ENCODE measurements around the gene CAPN14.

Gene CAPN14

DNA sequence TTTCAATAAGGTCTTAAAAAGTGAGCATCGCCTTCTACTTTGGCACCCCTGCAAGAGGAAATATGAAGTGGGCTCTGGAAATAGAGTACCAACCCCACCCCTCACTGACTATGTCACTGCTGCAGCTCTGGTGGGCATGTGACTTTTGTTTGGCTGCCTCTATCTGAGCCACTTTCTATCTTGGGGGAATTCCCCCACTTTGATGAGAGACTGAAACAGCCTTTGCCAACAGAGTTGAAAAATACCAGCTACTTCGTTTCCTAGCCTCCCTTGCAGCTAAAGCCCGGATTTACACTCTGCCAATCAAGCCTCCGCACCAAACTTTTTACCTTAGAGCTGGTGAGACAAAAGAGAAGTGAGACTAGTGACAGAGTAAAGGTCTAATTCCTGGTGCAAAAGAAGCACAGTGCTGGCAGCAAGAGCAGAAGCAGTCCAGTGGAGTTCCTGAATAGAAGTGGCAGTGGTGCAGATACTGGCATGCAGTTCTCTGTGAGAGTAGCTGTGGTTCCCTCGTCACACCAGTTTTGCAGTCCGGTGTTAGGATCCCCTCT, 67.1 kb downstream of the CAPN14 start:
- TF ChIP-seq POLR2AphosphoS5 (IDR thresholded peaks at IDR 0.05; ENCODE audit: low read depth) (no peak), SPI1 (IDR thresholded peaks at IDR 0.05; ENCODE audit: borderline replicate concordance, low read depth) (no peak), GABPA (IDR thresholded peaks at IDR 0.05; ENCODE audit: low read depth) (no peak)
- TF ChIP-seq, protein P1, sequence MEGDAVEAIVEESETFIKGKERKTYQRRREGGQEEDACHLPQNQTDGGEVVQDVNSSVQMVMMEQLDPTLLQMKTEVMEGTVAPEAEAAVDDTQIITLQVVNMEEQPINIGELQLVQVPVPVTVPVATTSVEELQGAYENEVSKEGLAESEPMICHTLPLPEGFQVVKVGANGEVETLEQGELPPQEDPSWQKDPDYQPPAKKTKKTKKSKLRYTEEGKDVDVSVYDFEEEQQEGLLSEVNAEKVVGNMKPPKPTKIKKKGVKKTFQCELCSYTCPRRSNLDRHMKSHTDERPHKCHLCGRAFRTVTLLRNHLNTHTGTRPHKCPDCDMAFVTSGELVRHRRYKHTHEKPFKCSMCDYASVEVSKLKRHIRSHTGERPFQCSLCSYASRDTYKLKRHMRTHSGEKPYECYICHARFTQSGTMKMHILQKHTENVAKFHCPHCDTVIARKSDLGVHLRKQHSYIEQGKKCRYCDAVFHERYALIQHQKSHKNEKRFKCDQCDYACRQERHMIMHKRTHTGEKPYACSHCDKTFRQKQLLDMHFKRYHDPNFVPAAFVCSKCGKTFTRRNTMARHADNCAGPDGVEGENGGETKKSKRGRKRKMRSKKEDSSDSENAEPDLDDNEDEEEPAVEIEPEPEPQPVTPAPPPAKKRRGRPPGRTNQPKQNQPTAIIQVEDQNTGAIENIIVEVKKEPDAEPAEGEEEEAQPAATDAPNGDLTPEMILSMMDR (IDR thresholded peaks at IDR 0.05; ENCODE audit: insufficient read depth, low read length): no peak
- TF ChIP-seq, protein P2, sequence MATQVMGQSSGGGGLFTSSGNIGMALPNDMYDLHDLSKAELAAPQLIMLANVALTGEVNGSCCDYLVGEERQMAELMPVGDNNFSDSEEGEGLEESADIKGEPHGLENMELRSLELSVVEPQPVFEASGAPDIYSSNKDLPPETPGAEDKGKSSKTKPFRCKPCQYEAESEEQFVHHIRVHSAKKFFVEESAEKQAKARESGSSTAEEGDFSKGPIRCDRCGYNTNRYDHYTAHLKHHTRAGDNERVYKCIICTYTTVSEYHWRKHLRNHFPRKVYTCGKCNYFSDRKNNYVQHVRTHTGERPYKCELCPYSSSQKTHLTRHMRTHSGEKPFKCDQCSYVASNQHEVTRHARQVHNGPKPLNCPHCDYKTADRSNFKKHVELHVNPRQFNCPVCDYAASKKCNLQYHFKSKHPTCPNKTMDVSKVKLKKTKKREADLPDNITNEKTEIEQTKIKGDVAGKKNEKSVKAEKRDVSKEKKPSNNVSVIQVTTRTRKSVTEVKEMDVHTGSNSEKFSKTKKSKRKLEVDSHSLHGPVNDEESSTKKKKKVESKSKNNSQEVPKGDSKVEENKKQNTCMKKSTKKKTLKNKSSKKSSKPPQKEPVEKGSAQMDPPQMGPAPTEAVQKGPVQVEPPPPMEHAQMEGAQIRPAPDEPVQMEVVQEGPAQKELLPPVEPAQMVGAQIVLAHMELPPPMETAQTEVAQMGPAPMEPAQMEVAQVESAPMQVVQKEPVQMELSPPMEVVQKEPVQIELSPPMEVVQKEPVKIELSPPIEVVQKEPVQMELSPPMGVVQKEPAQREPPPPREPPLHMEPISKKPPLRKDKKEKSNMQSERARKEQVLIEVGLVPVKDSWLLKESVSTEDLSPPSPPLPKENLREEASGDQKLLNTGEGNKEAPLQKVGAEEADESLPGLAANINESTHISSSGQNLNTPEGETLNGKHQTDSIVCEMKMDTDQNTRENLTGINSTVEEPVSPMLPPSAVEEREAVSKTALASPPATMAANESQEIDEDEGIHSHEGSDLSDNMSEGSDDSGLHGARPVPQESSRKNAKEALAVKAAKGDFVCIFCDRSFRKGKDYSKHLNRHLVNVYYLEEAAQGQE (IDR thresholded peaks at IDR 0.05; ENCODE audit: insufficient replicate concordance, low read depth): no peak
- Histone ChIP-seq H3K4me3 (replicated peaks; ENCODE audit: insufficient read depth, low read length) (no peak overlapping the region), H3K27me3 (ENCODE audit: insufficient read depth, poor library complexity, severe bottlenecking) (peaks cover 3% of the 10 kb centered on the region), H3K27ac (replicated peaks) (no peak overlapping the region)
- no peak for DNase-seq (ENCODE audit: low read depth in 1 of 2, low spot score in 1 of 2)

DNA sequence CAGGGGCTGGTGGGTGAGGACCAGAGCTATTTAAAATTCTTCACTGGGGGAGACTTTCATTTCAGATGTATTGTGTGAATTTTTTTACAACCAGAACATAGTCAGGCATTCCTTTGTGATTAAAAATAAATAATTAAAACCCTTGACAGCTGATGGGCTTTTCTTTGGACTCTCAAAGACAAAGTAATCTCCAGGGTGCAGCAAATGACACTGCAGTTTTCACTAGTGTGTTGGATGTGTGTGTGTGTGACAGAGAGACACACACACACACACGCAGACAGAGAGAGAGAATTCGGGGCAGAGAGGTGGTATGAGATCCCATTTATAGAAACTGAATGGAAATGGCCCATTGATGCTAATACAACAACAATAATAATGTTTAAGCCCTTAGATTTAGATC, 68.8 kb downstream of the CAPN14 start:
- Histone ChIP-seq H3K27me3 (ENCODE audit: insufficient read depth, poor library complexity, severe bottlenecking) (peaks cover 3% of the 10 kb centered on the region), H3K27ac (replicated peaks) (no peak overlapping the region), H3K4me3 (replicated peaks; ENCODE audit: insufficient read depth, low read length) (no peak overlapping the region)
- no peak for DNase-seq (ENCODE audit: low read depth in 1 of 2, low spot score in 1 of 2)
- TF ChIP-seq SPI1 (IDR thresholded peaks at IDR 0.05; ENCODE audit: borderline replicate concordance, low read depth) (no peak), GABPA (IDR thresholded peaks at IDR 0.05; ENCODE audit: low read depth) (no peak), POLR2AphosphoS5 (IDR thresholded peaks at IDR 0.05; ENCODE audit: low read depth) (no peak)
- TF ChIP-seq, protein P1 (IDR thresholded peaks at IDR 0.05; ENCODE audit: insufficient read depth, low read length): no peak
- TF ChIP-seq, protein P2 (IDR thresholded peaks at IDR 0.05; ENCODE audit: insufficient replicate concordance, low read depth): no peak

DNA sequence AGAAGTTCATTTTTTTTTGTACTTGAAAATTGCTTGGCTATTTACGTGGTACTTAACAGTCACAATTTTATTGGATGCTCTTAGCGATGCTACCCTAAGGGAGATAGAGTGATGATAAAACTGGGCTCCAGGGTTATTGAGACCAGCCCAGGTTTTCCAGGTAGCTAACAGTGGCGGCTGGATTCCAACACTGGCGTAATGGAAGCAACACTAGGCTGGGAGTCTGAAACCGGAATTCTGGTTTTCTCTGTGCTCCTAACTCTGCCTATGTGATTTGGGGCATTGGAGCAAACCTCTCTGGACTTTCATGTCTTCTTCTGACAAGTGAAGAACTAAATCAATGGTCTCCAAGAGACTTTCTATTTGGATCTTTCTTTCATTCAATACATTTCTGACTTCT, 69.7 kb downstream of the CAPN14 start:
- H3K27ac ChIP-seq (replicated peaks): no peak overlapping the region
- TF ChIP-seq SPI1 (IDR thresholded peaks at IDR 0.05; ENCODE audit: borderline replicate concordance, low read depth): no peak
- TF ChIP-seq, protein P2 (IDR thresholded peaks at IDR 0.05; ENCODE audit: insufficient replicate concordance, low read depth): no peak
- no peak for TF ChIP-seq GABPA (IDR thresholded peaks at IDR 0.05; ENCODE audit: low read depth)
- no peak for TF ChIP-seq POLR2AphosphoS5 (IDR thresholded peaks at IDR 0.05; ENCODE audit: low read depth)
- TF ChIP-seq, protein P1 (IDR thresholded peaks at IDR 0.05; ENCODE audit: insufficient read depth, low read length): no peak
- no peak for DNase-seq (ENCODE audit: low read depth in 1 of 2, low spot score in 1 of 2)
- no peak overlapping the region for H3K4me3 ChIP-seq (replicated peaks; ENCODE audit: insufficient read depth, low read length)
- peaks cover 3% of the 10 kb centered on the region for H3K27me3 ChIP-seq (ENCODE audit: insufficient read depth, poor library complexity, severe bottlenecking)
